Left ventricle myocardium inferior (tissue), 1 donor: ENCODE results near the gene ZNG1B. TPM values are rescaled to one million over a fixed set of nuclear protein-coding genes. Genes with fewer than 3 reads are reported as not detected.
"Not testable (repeated sequence)": the region's sequence is repeated elsewhere in the genome, so short reads cannot be mapped to it uniquely, and the experiment has no call there.

ENCODE experiments used
- DNase-seq: peaks from one replicate; pipeline ENCODE4 v3.0.0-alpha.2; 2020
- H3K27ac ChIP-seq: fragments of 200-600 bp; replicated peaks from 2 replicates; pipeline ENCODE4 v1.8.0; 2021
- H3K27me3 ChIP-seq: fragments of 200-600 bp; 2 replicates; pipeline ENCODE4 v1.8.0; 2021; ENCODE audit warnings: low read depth
- H3K36me3 ChIP-seq: fragments of 200-600 bp; 2 replicates; pipeline ENCODE4 v1.8.0; 2021
- H3K4me1 ChIP-seq: fragments of 200-600 bp; 2 replicates; pipeline ENCODE4 v1.8.0; 2021
- H3K4me3 ChIP-seq: fragments of 200-600 bp; 2 replicates; pipeline ENCODE4 v1.8.0; 2021; ENCODE audit warnings: mild to moderate bottlenecking, moderate library complexity
- H3K9me3 ChIP-seq: fragments of 200-600 bp; replicated peaks from 2 replicates; pipeline ENCODE4 v1.8.0; 2021
- intact Hi-C: fragments of 100-400 bp; cut with micrococcal nuclease; formaldehyde crosslinking; loops from one replicate; pipeline ENCODE4 v1.11.0; 2022
- total RNA-seq: library from RNA; stranded (reverse); fragmentation: NEBNext Ultra II Directional; extraction: Animal tissue kit (Norgen Biotek cat#: 25700); gene quantifications from one replicate; pipeline ENCODE4 v1.2.1, GENCODE V29; 2021
- donor health status: DM: no; HTN: yes; CAD: no; lungs with severe emphysema.

Gene ZNG1B
- total RNA-seq, 1 donor from 2014 or later = 34.0 TPM

GRCh38 chr2:113508187-113508586, 70.7 kb downstream of the ZNG1B start:
- H3K27ac ChIP-seq, DNase-seq, H3K36me3 ChIP-seq, H3K9me3 ChIP-seq, H3K4me3 ChIP-seq, intact Hi-C loops: not testable (repeated sequence)
- Histone ChIP-seq H3K4me1 (peaks cover 12% of the 10 kb centered on the region), H3K27me3 (peaks cover 65% of the 10 kb centered on the region)

GRCh38 chr2:113510913-113511312, 73.4 kb downstream of the ZNG1B start:
- H3K4me3 ChIP-seq, H3K9me3 ChIP-seq, intact Hi-C loops, H3K27ac ChIP-seq, DNase-seq, H3K36me3 ChIP-seq, H3K4me1 ChIP-seq: not testable (repeated sequence)
- peaks cover 41% of the 10 kb centered on the region for H3K27me3 ChIP-seq

GRCh38 chr2:113511859-113512258, 74.4 kb downstream of the ZNG1B start:
- DNase-seq, H3K9me3 ChIP-seq, H3K4me3 ChIP-seq, H3K36me3 ChIP-seq, intact Hi-C loops, H3K27ac ChIP-seq, H3K4me1 ChIP-seq: not testable (repeated sequence)
- H3K27me3 ChIP-seq = peaks cover 33% of the 10 kb centered on the region

- H3K27ac ChIP-seq, DNase-seq, H3K27me3 ChIP-seq, H3K4me3 ChIP-seq, H3K4me1 ChIP-seq, intact Hi-C loops, H3K9me3 ChIP-seq, H3K36me3 ChIP-seq: not testable (repeated sequence)
These were observed 78.0 kb downstream of the ZNG1B start for GRCh38 chr2:113515457-113515856.

GRCh38 chr2:113515995-113516394, 78.5 kb downstream of the ZNG1B start:
- DNase-seq, H3K36me3 ChIP-seq, H3K4me3 ChIP-seq, H3K27ac ChIP-seq, H3K9me3 ChIP-seq, intact Hi-C loops, H3K4me1 ChIP-seq, H3K27me3 ChIP-seq: not testable (repeated sequence)

- intact Hi-C loops, H3K27ac ChIP-seq, H3K36me3 ChIP-seq, H3K4me1 ChIP-seq, H3K9me3 ChIP-seq, H3K27me3 ChIP-seq, DNase-seq, H3K4me3 ChIP-seq: not testable (repeated sequence)
These were observed 79.5 kb downstream of the ZNG1B start for GRCh38 chr2:113517025-113517424.

GRCh38 chr2:113520837-113521236, 83.3 kb downstream of the ZNG1B start:
- H3K36me3 ChIP-seq, intact Hi-C loops, H3K27me3 ChIP-seq, H3K9me3 ChIP-seq, H3K27ac ChIP-seq, H3K4me1 ChIP-seq, H3K4me3 ChIP-seq, DNase-seq: not testable (repeated sequence)

GRCh38 chr2:113521492-113521891, 84.0 kb downstream of the ZNG1B start:
- H3K27ac ChIP-seq, intact Hi-C loops: not testable (repeated sequence)

GRCh38 chr2:113524986-113525385, 87.5 kb downstream of the ZNG1B start:
- intact Hi-C loops, H3K27me3 ChIP-seq, H3K4me3 ChIP-seq, H3K4me1 ChIP-seq, H3K36me3 ChIP-seq, H3K9me3 ChIP-seq, H3K27ac ChIP-seq, DNase-seq: not testable (repeated sequence)

More at GRCh38 chr2:113521492-113521891, 84.0 kb downstream of the ZNG1B start:
- not testable (repeated sequence) for H3K4me1 ChIP-seq, H3K36me3 ChIP-seq, H3K4me3 ChIP-seq, H3K27me3 ChIP-seq, H3K9me3 ChIP-seq, DNase-seq

GRCh38 chr2:113527350-113528045, 90.0 kb downstream of the ZNG1B start:
- H3K4me3 ChIP-seq, intact Hi-C loops, H3K4me1 ChIP-seq, H3K9me3 ChIP-seq, H3K27me3 ChIP-seq, DNase-seq, H3K36me3 ChIP-seq, H3K27ac ChIP-seq: not testable (repeated sequence)

GRCh38 chr2:113528126-113528525, 90.6 kb downstream of the ZNG1B start:
- H3K27me3 ChIP-seq, H3K9me3 ChIP-seq, intact Hi-C loops, H3K4me3 ChIP-seq, H3K27ac ChIP-seq, DNase-seq, H3K4me1 ChIP-seq, H3K36me3 ChIP-seq: not testable (repeated sequence)

- H3K27ac ChIP-seq, H3K4me1 ChIP-seq, DNase-seq, H3K9me3 ChIP-seq, H3K4me3 ChIP-seq, H3K36me3 ChIP-seq, intact Hi-C loops, H3K27me3 ChIP-seq: not testable (repeated sequence)
These were observed 91.4 kb downstream of the ZNG1B start for GRCh38 chr2:113528904-113529303.

- H3K36me3 ChIP-seq, H3K27ac ChIP-seq, H3K4me1 ChIP-seq, DNase-seq, H3K27me3 ChIP-seq, H3K9me3 ChIP-seq, H3K4me3 ChIP-seq, intact Hi-C loops: not testable (repeated sequence)
These were observed 95.5 kb downstream of the ZNG1B start for GRCh38 chr2:113532991-113533390.

- H3K27ac ChIP-seq, H3K9me3 ChIP-seq, H3K36me3 ChIP-seq, intact Hi-C loops, DNase-seq, H3K27me3 ChIP-seq, H3K4me3 ChIP-seq, H3K4me1 ChIP-seq: not testable (repeated sequence)
These were observed 99.1 kb downstream of the ZNG1B start for GRCh38 chr2:113536573-113536972.
